GM19468 (cell line): ENCODE data around the gene KYNU.
"Not testable (repeated sequence)": the region's sequence is repeated elsewhere in the genome, so short reads cannot be mapped to it uniquely, and the experiment has no call there.

Experiments used
- ATAC-seq: cut with Tn5 transposase; IDR thresholded peaks from one replicate; pipeline ENCODE4 v1.9.1; 2021; ENCODE audit warnings: mild to moderate bottlenecking, moderate library complexity, moderate number of reproducible peaks; ENCODE audit not compliant: unreplicated experiment; ENCODE audit errors: extremely low read depth

Gene KYNU

GRCh38 chr2:142989273-142990204, 112.1 kb downstream of the KYNU start:
- ATAC-seq = peak; percentile 33

GRCh38 chr2:142991295-142991694, 113.8 kb downstream of the KYNU start:
- no peak for ATAC-seq

GRCh38 chr2:142992840-142993239, 115.4 kb downstream of the KYNU start:
- no peak for ATAC-seq

- no peak for ATAC-seq
Measured at GRCh38 chr2:142993771-142994170, 116.3 kb downstream of the KYNU start.

GRCh38 chr2:142994665-142995064, 117.2 kb downstream of the KYNU start:
- no peak for ATAC-seq

GRCh38 chr2:142997231-142997630, 119.8 kb downstream of the KYNU start:
- ATAC-seq = no peak

- no peak for ATAC-seq
Measured at GRCh38 chr2:143000599-143000998, 123.1 kb downstream of the KYNU start.

- no peak for ATAC-seq
Measured at GRCh38 chr2:143001501-143001900, 124.0 kb downstream of the KYNU start.

GRCh38 chr2:143015656-143016055, 138.2 kb downstream of the KYNU start:
- no peak for ATAC-seq

GRCh38 chr2:143026411-143027054, 149.1 kb downstream of the KYNU start:
- ATAC-seq = no peak

- no peak for ATAC-seq
Measured at GRCh38 chr2:143029141-143029540, 151.7 kb downstream of the KYNU start.

- ATAC-seq = no peak
Measured at GRCh38 chr2:143030127-143030526, 152.7 kb downstream of the KYNU start.

- ATAC-seq = peak; percentile 78
Measured at GRCh38 chr2:143034292-143035074, 157.0 kb downstream of the KYNU start.

GRCh38 chr2:143051465-143051864, 174.0 kb downstream of the KYNU start:
- no peak for ATAC-seq

- not testable (repeated sequence) for ATAC-seq
Measured at GRCh38 chr2:143053437-143053836, 176.0 kb downstream of the KYNU start.

GRCh38 chr2:143056550-143056949, 179.1 kb downstream of the KYNU start:
- ATAC-seq = no peak

- ATAC-seq = no peak
Measured at GRCh38 chr2:143058851-143059250, 181.4 kb downstream of the KYNU start.

- no peak for ATAC-seq
Measured at GRCh38 chr2:143063612-143064200, 186.2 kb downstream of the KYNU start.

GRCh38 chr2:143068094-143068493, 190.6 kb downstream of the KYNU start:
- no peak for ATAC-seq

GRCh38 chr2:143068509-143068908, 191.0 kb downstream of the KYNU start:
- no peak for ATAC-seq
